Skin of body (tissue), 2 donors: ENCODE measurements around the gene HOXD8. TPM values are rescaled to one million over a fixed set of nuclear protein-coding genes. Genes with fewer than 3 reads are reported as not detected.
A peak's percentile ranks its signal among the peaks of the same experiment; 100 is the strongest.

Experiments
- DNase-seq: peaks from one replicate; lab custom pipeline; 2025; lab: John Stamatoyannopoulos, UW
- total RNA-seq: library from RNA; depleted of rRNA; stranded (reverse); fragments of >200 nt; gene quantifications from one replicate; pipeline ENCODE4 v1.2.3, GENCODE V29; 2014

The HOXD8 gene
- total RNA-seq, 1 donor from 2014 or later: 17.0 TPM

GRCh38 chr2:176128172-176128981 is 1.1 kb upstream of the HOXD8 start:
- no peak for DNase-seq

DNA sequence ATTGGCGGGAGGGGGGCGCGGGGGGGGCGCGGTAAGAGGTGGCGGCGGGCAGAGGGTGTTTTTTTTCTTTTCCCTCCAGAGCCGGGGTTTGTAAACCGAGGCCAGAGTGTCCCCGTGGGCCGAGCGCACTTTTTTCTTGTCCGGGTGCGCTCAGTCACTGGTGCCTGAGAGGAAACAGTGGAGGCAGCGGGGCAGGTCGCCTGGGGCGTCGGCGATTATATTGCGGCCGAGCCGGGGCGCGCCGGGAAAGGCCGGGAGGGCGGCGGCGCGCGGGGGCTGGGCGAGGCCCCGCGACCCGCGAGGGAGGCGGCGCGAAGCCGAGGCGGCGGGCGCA is 275 bp downstream of the HOXD8 start:
- DNase-seq: no peak

- no peak for DNase-seq
Observed at GRCh38 chr2:176130147-176130956, 847 bp downstream of the HOXD8 start.

GRCh38 chr2:176130957-176131847 is 1.7 kb downstream of the HOXD8 start:
- DNase-seq: no peak

GRCh38 chr2:176131848-176132158 is 2.3 kb downstream of the HOXD8 start:
- no peak for DNase-seq

DNA sequence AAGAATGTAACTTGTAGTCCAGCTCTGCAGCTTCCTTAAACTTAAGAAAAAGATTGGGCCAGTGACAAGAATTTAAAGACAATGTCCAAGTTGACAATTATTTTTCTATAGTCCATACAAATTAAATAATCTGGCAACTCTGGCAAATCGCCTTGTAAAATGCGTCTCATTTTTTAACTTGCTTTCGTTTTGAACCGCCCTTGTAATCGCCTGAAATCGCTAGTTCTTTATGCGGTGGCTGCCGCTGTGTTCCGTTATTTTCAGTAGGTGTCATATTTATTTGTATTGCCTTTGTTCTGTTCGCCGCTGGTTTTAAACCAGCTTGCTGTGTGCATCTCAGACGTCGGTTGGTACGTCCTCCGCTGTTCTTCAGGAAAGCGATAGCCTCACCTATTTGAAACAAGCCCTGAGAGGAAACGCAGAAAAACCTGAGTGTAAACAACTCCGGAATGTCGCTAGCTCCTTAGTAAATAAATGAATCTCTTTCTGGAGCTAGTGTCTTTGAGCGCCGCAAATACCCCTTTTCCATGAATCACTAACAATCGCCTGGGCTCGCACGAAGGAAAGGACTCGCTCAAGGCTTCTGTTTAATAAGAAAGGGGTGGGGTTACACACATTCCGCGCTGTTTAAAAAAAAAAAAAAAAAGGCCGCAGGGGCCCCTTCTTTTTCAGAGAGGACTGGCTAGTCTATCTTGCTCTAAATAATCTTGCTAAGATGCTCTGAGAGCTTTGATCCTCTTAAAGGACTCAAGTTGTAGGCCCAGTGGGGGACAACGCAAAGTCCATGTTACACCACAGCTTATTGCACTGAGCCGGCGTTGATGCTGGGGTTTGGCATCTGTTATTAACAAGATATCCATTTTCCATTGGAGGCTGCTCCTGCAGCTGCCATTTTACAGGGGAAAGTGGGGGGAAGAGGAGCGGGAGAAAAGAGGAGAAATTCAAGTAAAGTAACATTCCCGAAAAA is 3.0 kb downstream of the HOXD8 start:
- no peak for DNase-seq

- no peak for DNase-seq
Observed at GRCh38 chr2:176133389-176133788, 3.9 kb downstream of the HOXD8 start.

DNA sequence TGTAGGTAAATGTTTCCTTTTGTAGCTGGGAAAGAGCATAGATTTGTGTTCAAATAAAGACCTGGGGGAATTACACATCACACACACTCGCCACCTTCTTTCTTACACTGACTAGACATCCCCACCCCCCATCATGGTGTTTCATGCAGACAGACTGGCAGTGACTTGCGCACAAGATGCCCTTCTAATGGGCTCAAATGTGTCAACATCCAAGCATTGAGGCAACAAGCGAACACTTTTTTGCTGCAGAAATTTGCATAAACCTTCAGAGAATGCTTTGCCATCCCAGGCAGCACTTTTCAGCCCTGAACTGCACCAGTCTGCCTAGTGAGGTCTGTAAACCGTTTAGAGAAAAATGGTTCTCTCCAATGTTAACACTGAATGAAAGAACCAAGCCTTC is 4.5 kb downstream of the HOXD8 start:
- no peak for DNase-seq

GRCh38 chr2:176135035-176135440 is 5.5 kb downstream of the HOXD8 start:
- peak; percentile 37 for DNase-seq

GRCh38 chr2:176136374-176137251 is 7.1 kb downstream of the HOXD8 start:
- peak; percentile 50 for DNase-seq

GRCh38 chr2:176137252-176137580 is 7.7 kb downstream of the HOXD8 start:
- no peak for DNase-seq

DNA sequence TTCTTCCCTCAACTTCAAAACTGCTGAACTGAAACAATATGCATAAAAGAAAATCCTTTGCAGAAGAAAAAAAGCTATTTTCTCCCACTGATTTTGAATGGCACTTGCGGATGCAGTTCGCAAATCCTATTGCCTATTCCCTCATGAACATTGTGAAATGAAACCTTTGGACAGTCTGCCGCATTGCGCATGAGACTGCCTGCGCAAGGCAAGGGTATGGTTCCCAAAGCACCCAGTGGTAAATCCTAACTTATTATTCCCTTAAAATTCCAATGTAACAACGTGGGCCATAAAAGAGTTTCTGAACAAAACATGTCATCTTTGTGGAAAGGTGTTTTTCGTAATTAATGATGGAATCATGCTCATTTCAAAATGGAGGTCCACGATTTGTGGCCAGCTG is 8.4 kb downstream of the HOXD8 start:
- DNase-seq: no peak

- peak; percentile 28 for DNase-seq
Observed at GRCh38 chr2:176138526-176138922, 9.0 kb downstream of the HOXD8 start.

DNA sequence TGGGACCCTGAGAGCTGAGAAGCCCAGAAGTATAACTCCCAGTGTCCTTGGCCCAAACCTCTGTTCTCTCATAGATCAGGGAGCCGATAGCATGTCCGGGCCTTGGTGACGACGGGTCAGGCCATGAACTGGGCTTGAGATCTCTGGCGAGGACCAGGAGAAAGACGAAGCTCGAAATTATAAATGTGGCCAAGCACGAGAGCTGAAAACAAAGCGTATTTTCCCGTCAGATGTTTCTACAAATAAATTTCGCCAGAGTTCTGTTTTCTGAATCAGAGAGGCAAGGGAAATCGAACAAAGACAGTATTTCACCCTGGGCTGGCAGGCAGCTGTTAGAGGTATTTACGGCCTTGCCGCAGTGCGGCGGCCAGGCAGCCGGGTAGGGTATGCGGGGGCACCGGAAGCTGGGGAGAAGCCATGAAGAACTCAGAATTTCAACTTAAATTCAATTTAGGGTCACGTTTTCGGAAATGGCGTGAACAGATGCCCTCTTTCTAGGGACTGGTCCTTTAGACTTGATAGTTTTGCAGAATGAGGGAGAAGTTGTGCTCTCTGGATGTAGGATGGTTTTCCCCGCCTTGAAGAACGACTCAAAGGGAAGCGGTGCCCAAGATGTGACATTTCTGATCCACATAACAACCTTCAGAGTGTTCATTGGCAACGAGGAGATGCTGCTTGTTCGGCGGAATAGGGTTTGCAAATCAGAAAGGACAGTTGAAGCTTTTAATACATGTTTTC is 9.6 kb downstream of the HOXD8 start:
- peak; percentile 28 for DNase-seq

GRCh38 chr2:176139661-176140512 is 10.4 kb downstream of the HOXD8 start:
- peak; percentile 55 for DNase-seq

GRCh38 chr2:176140513-176141317 is 11.2 kb downstream of the HOXD8 start:
- DNase-seq: peak; percentile 84

DNA sequence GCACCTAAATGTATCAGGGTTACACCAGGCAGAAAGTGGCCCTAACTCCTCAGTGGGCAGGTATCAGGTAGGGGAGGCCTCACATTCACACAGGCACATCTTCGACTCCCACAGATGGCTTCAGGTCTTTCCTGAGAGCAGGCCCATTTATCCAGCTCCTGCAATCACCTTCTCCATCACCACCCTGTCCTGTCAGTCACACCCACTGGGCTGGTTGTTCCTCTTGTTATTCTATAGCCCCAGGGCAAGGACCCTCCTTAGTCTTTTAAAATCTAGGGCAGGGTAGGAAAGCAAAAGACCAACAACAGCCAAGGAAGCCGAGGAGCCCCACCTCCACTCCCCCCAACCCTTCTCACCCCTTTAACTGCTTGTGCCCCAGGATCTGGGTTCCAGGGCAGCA is 12.8 kb downstream of the HOXD8 start:
- no peak for DNase-seq
